Hypothalamus (tissue), 51 donors: ENCODE data around the gene KBTBD12.
A peak's percentile ranks its signal among the peaks of the same experiment; 100 is the strongest.

ENCODE experiments used
- DNase-seq, 51 donors: peaks; one replicate each; lab custom pipeline; 2025; lab: John Stamatoyannopoulos, UW

Gene KBTBD12

GRCh38 chr3:127982155-127982554 lies 67.1 kb downstream of the KBTBD12 start:
- no peak for DNase-seq

GRCh38 chr3:127984241-127984975 lies 69.4 kb downstream of the KBTBD12 start:
- no peak for DNase-seq

GRCh38 chr3:127985216-127985615 lies 70.2 kb downstream of the KBTBD12 start:
- no peak for DNase-seq

GRCh38 chr3:127985655-127986225 lies 70.7 kb downstream of the KBTBD12 start:
- DNase-seq = no peak

GRCh38 chr3:127986803-127987202 lies 71.8 kb downstream of the KBTBD12 start:
- no peak for DNase-seq

DNA sequence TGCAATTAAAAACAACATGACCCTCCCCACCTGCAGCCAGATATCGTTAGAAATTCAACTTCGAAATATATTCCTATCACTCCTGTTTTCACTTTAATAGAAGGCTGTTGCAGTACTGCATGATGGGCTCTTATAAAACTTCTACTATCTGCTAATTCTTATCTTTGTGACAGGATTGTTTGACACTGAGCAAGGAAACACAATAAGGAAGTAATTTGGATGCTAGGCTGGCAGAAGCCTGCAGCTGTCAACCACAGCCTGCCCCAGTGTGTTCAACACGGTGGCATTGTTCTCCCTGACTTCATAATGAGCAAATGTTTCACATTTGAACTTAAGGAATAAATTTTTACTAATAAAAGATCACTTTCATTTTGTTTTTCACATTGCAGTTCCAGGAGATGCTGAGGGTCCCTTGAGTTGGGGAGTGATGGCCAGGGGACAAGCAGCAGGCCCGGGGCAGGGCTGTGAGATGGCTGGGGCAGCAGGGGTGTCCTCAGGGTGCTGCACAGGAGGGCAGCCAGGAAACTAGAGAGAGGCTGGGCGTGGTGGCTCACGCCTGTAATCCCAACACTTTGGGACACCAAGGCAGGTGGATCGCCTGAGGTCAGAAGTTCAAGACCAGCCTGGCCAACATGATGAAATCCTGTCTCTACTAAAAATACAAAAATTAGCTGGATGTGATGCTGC lies 72.4 kb downstream of the KBTBD12 start:
- peak in 1 of 51 donors; percentile 13 for DNase-seq

- DNase-seq = no peak
These were observed 73.9 kb downstream of the KBTBD12 start for GRCh38 chr3:127988770-127989557.

- no peak for DNase-seq
These were observed 75.0 kb downstream of the KBTBD12 start for GRCh38 chr3:127990051-127990450.

DNA sequence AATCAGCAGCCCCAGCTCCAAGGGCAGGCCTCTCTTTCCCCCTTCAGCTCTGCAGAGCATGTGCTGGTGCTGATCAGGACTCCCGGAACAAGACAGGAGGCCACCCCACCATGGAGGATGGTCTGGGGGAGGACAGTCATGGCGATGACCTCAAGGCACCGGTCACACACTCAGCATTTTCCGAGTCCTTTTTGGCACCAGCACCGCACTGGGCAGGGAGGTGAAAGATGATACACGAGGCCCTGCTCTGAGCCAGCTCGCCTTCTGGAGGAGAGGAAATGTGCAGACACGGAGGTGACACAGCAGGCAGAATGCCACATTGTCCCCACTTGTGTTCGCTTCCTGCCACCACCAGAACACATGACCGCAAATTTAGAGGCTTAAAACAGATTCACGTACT lies 75.4 kb downstream of the KBTBD12 start:
- DNase-seq = no peak

- DNase-seq = no peak
These were observed 76.2 kb downstream of the KBTBD12 start for GRCh38 chr3:127991251-127991650.

GRCh38 chr3:127991681-127992080 lies 76.6 kb downstream of the KBTBD12 start:
- no peak for DNase-seq

- no peak for DNase-seq
These were observed 77.1 kb downstream of the KBTBD12 start for GRCh38 chr3:127992127-127992526.

DNA sequence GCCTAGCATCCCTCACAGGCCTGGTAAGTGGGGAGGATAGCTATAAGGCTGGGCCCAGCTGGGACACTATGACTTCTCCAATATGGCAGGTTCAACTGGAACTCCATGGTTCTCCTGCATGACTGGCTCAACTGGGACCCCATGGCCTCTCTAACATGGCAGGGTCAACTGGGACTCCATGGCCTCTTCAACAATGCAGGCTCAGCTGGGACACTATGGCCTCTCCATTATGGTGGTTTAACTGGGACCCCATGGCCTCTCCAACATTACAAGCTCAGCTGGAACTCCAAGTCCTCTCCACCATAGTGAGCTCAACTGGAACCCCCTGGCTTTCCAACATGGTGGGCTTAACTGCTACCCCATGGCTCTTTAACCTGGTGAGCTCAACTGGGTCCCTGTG lies 79.0 kb downstream of the KBTBD12 start:
- DNase-seq = no peak

DNA sequence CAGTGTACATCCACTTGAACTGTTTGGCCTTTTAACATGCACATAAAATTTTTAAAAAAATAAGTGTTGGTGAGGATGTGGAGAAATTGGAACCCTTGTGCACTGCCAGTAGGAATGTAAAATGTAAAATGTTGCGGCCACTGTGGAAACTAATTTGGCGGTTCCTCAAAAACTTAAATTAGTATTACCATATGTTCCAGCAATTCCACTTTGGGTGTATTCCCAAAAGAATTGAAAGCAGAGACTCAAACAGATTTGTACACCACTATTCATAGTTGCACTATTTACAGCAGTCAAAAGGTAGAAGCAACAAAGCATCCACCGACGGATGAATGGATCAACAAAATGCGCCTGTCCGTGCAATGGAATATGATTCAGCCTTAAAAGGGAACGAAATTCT lies 82.0 kb downstream of the KBTBD12 start:
- DNase-seq = no peak

- DNase-seq = no peak
These were observed 82.9 kb downstream of the KBTBD12 start for GRCh38 chr3:127997961-127998360.

GRCh38 chr3:127998596-127998995 lies 83.6 kb downstream of the KBTBD12 start:
- DNase-seq = no peak

- DNase-seq = peak in 4 of 51 donors; percentile 3 to 36 (median 22)
These were observed 84.6 kb downstream of the KBTBD12 start for GRCh38 chr3:127999509-128000106.

GRCh38 chr3:128001576-128001975 lies 86.5 kb downstream of the KBTBD12 start:
- DNase-seq = no peak

GRCh38 chr3:128004661-128005060 lies 89.6 kb downstream of the KBTBD12 start:
- no peak for DNase-seq
